ENCODE data around the gene ITGB2.

The ITGB2 gene

GRCh38 chr21:44955141-44955797 lies 34.6 kb upstream of the ITGB2 start:
- DNase-seq (ENCODE audit: low read depth), result no peak

GRCh38 chr21:44954281-44954771 lies 33.6 kb upstream of the ITGB2 start:
- DNase-seq (ENCODE audit: low read depth), result no peak

GRCh38 chr21:44953628-44954021 lies 32.9 kb upstream of the ITGB2 start:
- DNase-seq (ENCODE audit: low read depth), result no peak

- DNase-seq (ENCODE audit: low read depth), result no peak
Measured at GRCh38 chr21:44952929-44953627, 32.4 kb upstream of the ITGB2 start.

- no peak for DNase-seq (ENCODE audit: low read depth)
Measured at GRCh38 chr21:44952116-44952928, 31.6 kb upstream of the ITGB2 start.

GRCh38 chr21:44951186-44951915 lies 30.7 kb upstream of the ITGB2 start:
- no peak for DNase-seq (ENCODE audit: low read depth)

- DNase-seq (ENCODE audit: low read depth), result no peak
Measured at GRCh38 chr21:44950351-44950750, 29.7 kb upstream of the ITGB2 start.

- DNase-seq (ENCODE audit: low read depth), result peak; percentile 67
Measured at GRCh38 chr21:44949779-44950198, 29.1 kb upstream of the ITGB2 start.

GRCh38 chr21:44949161-44949778 lies 28.6 kb upstream of the ITGB2 start:
- no peak for DNase-seq (ENCODE audit: low read depth)

- no peak for DNase-seq (ENCODE audit: low read depth)
Measured at GRCh38 chr21:44948426-44949120, 27.9 kb upstream of the ITGB2 start.

- no peak for DNase-seq (ENCODE audit: low read depth)
Measured at GRCh38 chr21:44947930-44948331, 27.2 kb upstream of the ITGB2 start.

- no peak for DNase-seq (ENCODE audit: low read depth)
Measured at GRCh38 chr21:44947111-44947929, 26.6 kb upstream of the ITGB2 start.

GRCh38 chr21:44946254-44947041 lies 25.7 kb upstream of the ITGB2 start:
- no peak for DNase-seq (ENCODE audit: low read depth)

GRCh38 chr21:44944596-44944995 lies 23.9 kb upstream of the ITGB2 start:
- no peak for DNase-seq (ENCODE audit: low read depth)

GRCh38 chr21:44943686-44944550 lies 23.2 kb upstream of the ITGB2 start:
- DNase-seq (ENCODE audit: low read depth), result no peak

- DNase-seq (ENCODE audit: low read depth), result no peak
Measured at GRCh38 chr21:44943005-44943685, 22.4 kb upstream of the ITGB2 start.

GRCh38 chr21:44942566-44942965 lies 21.9 kb upstream of the ITGB2 start:
- DNase-seq (ENCODE audit: low read depth), result no peak

GRCh38 chr21:44941567-44941966 lies 20.9 kb upstream of the ITGB2 start:
- DNase-seq (ENCODE audit: low read depth), result no peak

Measured in iris pigment epithelial cell (primary cell).